KMS-11 (cell line): Measurements from ENCODE around the gene SDHA.

Experiments used
- H2AFZ ChIP-seq: fragments of 200-600 bp; sonication (generic); 2 replicates; pipeline ENCODE4 v1.6.1; 2016; ENCODE audit warnings: antibody characterized with exemption, mixed run types, low read depth
- H3K27ac ChIP-seq: fragments of 200-600 bp; sonication (generic); 2 replicates; pipeline ENCODE4 v1.6.1; 2016; ENCODE audit warnings: mild to moderate bottlenecking, mixed run types
- H3K27me3 ChIP-seq: fragments of 200-600 bp; sonication (generic); 2 replicates; pipeline ENCODE4 v1.6.1; 2017; ENCODE audit warnings: mild to moderate bottlenecking, low read depth, mixed run types, moderate library complexity; ENCODE audit not compliant: insufficient read depth
- H3K36me3 ChIP-seq: fragments of 200-600 bp; sonication (generic); 2 replicates; pipeline ENCODE4 v1.6.1; 2017; ENCODE audit warnings: mild to moderate bottlenecking, mixed run types; ENCODE audit not compliant: insufficient read depth
- H3K4me1 ChIP-seq: fragments of 200-600 bp; sonication (generic); 2 replicates; pipeline ENCODE4 v1.6.1; 2016; ENCODE audit warnings: mild to moderate bottlenecking, low read depth, mixed run types; ENCODE audit not compliant: poor library complexity, severe bottlenecking
- H3K4me2 ChIP-seq: fragments of 200-600 bp; sonication (generic); 2 replicates; pipeline ENCODE4 v1.7.0; 2016; ENCODE audit warnings: mild to moderate bottlenecking, mixed run types
- H3K4me3 ChIP-seq: fragments of 200-600 bp; sonication (generic); IDR thresholded peaks from 2 replicates; pipeline ENCODE4 v1.6.1; 2017; ENCODE audit warnings: low read depth, low read length, mixed read lengths; ENCODE audit not compliant: insufficient read depth
- H3K79me2 ChIP-seq: fragments of 200-600 bp; sonication (generic); 2 replicates; pipeline ENCODE4 v1.6.1; 2016; ENCODE audit warnings: low read depth, mixed run types; ENCODE audit not compliant: insufficient read depth
- H3K9ac ChIP-seq: fragments of 200-600 bp; sonication (generic); 2 replicates; pipeline ENCODE4 v1.6.1; 2016; ENCODE audit warnings: mild to moderate bottlenecking, mixed run types
- H4K20me1 ChIP-seq: fragments of 200-600 bp; sonication (generic); 2 replicates; pipeline ENCODE4 v1.6.1; 2016; ENCODE audit warnings: mild to moderate bottlenecking, mixed run types; ENCODE audit not compliant: insufficient read depth
- CTCF ChIP-seq: fragments of 200-600 bp; sonication (generic); conservative IDR thresholded peaks from 2 replicates; pipeline ENCODE4 v1.6.1; 2017; ENCODE audit warnings: low read depth, mild to moderate bottlenecking, antibody characterized with exemption, low read length, moderate library complexity, mixed read lengths

SDHA gene

DNA sequence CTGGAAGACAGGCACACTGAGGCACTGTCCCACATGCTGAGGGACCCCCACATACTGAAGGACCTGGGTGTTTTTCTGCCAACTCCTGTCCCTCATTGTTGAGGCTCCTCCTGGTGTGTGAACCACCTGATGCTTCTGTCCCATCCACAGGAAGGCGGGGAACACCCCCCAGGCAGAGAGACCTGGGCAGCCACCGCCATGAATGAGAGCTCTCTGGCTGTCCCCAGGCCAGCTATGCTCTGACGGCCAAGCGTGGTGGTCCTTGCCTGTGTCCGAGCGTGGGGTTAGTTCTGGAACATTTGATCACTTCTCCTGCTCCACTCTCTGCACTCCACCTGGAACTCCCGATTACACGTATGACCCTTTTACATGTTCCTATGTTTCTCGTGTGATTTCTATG lies 38.7 kb upstream of the SDHA start:
- Histone ChIP-seq H3K4me1 (no peaks in the 10 kb centered on the region), H4K20me1 (no peaks in the 10 kb centered on the region), H3K4me3 (no peak overlapping the region), H3K79me2 (no peaks in the 10 kb centered on the region), H3K4me2 (no peak overlapping the region), H2AFZ (no peak overlapping the region), H3K27me3 (no peaks in the 10 kb centered on the region), H3K27ac (no peak overlapping the region), H3K9ac (no peak overlapping the region), H3K36me3 (no peaks in the 10 kb centered on the region)
- no peak for TF ChIP-seq CTCF

GRCh38 chr5:180286-180918 lies 37.7 kb upstream of the SDHA start:
- H3K79me2 ChIP-seq: no peaks in the 10 kb centered on the region
- H3K27me3 ChIP-seq: no peaks in the 10 kb centered on the region
- no peak overlapping the region for H3K4me2 ChIP-seq
- no peak for TF ChIP-seq CTCF
- no peak overlapping the region for H3K9ac ChIP-seq
- no peak overlapping the region for H3K4me3 ChIP-seq
- no peak overlapping the region for H3K27ac ChIP-seq
- H2AFZ ChIP-seq: no peak overlapping the region
- H4K20me1 ChIP-seq: no peaks in the 10 kb centered on the region
- no peaks in the 10 kb centered on the region for H3K36me3 ChIP-seq
- H3K4me1 ChIP-seq: no peaks in the 10 kb centered on the region

DNA sequence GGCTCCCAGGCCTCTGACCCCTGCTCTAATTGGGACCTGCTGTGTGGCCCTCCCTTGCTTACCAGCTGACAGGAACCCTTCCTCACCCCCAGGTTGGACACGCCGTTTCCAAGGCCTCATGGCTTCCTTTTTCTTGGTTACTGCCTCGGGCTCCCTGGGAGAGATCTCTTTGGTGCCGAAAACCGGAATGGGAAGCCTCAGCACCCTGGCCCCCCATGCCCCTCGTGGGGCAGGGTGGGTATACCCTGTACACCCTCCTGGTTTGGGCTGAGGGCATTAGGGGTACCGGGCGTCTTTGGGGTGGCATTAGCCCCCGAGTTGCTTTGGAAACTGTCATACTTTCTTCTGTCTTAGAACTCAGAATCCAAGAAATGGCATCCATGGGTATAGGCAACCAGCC lies 37.0 kb upstream of the SDHA start:
- H3K27ac ChIP-seq: no peak overlapping the region
- H3K27me3 ChIP-seq: no peaks in the 10 kb centered on the region
- H2AFZ ChIP-seq: no peak overlapping the region
- H4K20me1 ChIP-seq: no peaks in the 10 kb centered on the region
- no peaks in the 10 kb centered on the region for H3K36me3 ChIP-seq
- H3K4me3 ChIP-seq: no peak overlapping the region
- H3K4me1 ChIP-seq: no peaks in the 10 kb centered on the region
- H3K79me2 ChIP-seq: no peaks in the 10 kb centered on the region
- no peak overlapping the region for H3K4me2 ChIP-seq
- no peak overlapping the region for H3K9ac ChIP-seq
- no peak for TF ChIP-seq CTCF

GRCh38 chr5:181566-181965 lies 36.6 kb upstream of the SDHA start:
- Histone ChIP-seq H3K4me2 (no peak overlapping the region), H3K36me3 (no peaks in the 10 kb centered on the region), H4K20me1 (no peaks in the 10 kb centered on the region), H2AFZ (no peak overlapping the region), H3K27ac (no peak overlapping the region), H3K9ac (no peak overlapping the region), H3K27me3 (no peaks in the 10 kb centered on the region), H3K4me1 (no peaks in the 10 kb centered on the region), H3K4me3 (no peak overlapping the region), H3K79me2 (no peaks in the 10 kb centered on the region)
- no peak for TF ChIP-seq CTCF
